Occipital lobe (tissue), 2 donors: Measurements from ENCODE around the gene ANO6. TPM values are rescaled to one million over a fixed set of nuclear protein-coding genes. Genes with fewer than 3 reads are reported as not detected.
"Not testable (repeated sequence)": the region's sequence is repeated elsewhere in the genome, so short reads cannot be mapped to it uniquely, and the experiment has no call there.

Experiments used
- DNase-seq: peaks from one replicate; lab custom pipeline; 2025; lab: John Stamatoyannopoulos, UW
- total RNA-seq: library from RNA; depleted of rRNA; stranded (reverse); fragments of >200 nt; gene quantifications from one replicate; pipeline ENCODE4 v1.2.3, GENCODE V29; 2014

Gene ANO6
- total RNA-seq, 1 donor from 2014 or later, result 15.3 TPM

- DNase-seq, result no peak
These were observed 2.8 kb upstream of the ANO6 start for GRCh38 chr12:45213107-45213506.

DNA sequence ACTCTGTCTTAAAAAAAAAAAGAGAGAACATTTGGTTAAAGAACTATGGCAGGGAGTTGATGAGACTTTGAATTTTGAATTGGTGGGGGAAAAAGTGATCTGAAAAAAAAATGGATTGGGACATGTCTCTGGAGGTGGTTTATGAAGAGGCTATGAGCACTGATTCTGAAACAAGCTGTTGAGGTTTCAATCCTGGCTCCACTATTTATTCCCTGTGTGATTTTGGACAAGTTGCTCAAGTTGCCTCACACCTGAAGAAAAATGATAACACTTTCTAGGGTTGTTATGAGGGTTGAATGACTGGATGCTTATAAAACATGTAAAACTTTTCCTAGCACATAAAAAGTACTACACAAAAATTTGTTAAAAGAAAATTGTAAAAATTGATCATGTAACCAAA lies 1.8 kb upstream of the ANO6 start:
- DNase-seq, result no peak

- DNase-seq, result no peak
These were observed 1.0 kb upstream of the ANO6 start for GRCh38 chr12:45214749-45215418.

GRCh38 chr12:45216230-45216982 lies 511 bp downstream of the ANO6 start:
- DNase-seq, result peak; percentile 62

- DNase-seq, result no peak
These were observed 1.1 kb downstream of the ANO6 start for GRCh38 chr12:45216983-45217485.

DNA sequence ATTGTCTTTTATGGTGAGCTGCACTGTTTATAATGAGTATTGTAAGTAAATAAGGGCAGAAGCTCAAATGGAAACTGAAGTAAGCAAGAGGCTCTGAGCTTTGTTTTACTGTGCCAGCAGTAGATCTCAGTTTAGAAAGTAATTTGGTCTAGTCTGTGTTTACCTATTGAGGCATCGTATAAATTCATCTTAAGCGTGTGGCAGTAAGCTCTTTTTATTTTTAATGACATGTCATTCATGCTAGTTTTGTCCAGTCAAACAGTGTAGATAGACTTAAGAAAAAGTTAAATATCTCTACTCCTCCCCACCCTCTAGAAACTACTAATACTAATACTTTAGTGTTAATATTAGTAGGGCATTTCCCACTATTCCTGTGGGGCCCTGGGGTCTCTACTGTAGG lies 2.0 kb downstream of the ANO6 start:
- DNase-seq, result no peak

DNA sequence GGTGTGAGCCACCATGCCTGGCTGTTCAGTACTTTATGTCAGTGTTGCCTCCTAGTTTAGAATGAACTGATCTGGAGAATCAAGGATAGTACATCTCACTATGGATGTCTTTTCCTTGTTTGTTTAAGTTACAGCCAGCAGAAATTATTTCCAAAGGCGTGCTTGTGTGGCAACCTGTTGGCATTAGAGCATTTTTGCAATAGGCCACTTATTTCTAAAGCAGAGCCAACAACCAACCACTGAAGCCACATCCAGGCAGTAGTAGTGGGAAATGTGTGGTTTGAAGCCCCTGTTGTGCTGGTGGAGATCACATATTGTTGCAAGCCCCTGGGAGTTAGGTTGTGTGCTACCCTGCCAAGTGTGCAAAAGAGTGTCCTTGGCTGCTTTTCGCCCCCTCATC lies 3.7 kb downstream of the ANO6 start:
- DNase-seq, result no peak

- no peak for DNase-seq
These were observed 4.6 kb downstream of the ANO6 start for GRCh38 chr12:45220363-45220931.

DNA sequence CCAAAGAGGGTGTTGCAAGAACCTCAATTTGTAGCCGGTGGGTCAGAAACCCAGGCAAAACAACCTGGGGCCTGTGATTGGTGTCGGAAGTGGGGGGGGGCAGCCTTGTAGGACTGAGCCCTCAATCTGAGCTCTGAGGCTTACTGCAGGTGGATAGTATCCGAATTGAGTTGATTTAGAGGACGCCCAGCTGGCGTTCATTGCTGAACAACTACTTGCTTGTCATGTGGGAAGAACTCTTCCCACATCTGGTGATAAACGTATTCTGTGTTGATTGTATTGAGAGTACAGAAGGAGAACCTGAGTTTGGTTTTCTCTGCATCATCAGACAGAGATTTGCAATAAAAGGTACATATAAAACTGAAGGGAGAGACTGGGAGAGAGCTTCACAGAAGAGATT lies 5.1 kb downstream of the ANO6 start:
- no peak for DNase-seq

GRCh38 chr12:45223868-45224267 lies 8.0 kb downstream of the ANO6 start:
- DNase-seq, result no peak

DNA sequence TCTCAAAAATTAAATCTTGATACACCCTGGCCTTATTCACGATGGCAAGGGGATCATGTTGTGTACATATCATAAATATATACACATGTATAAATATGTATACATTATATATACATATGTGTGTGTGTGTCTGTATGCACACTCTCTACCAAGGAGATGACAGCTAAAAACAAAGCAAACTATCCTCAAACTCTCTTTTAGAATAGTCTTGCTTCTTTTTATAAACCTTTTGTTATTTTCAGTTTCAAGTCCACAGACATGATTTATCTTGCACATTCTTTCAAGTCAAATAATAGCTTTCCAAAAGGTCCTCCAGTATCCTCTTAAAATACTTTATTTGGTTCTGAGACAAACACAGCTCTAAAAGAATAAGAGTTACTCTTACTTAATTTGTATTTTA lies 8.4 kb downstream of the ANO6 start:
- no peak for DNase-seq

GRCh38 chr12:45226021-45226420 lies 10.1 kb downstream of the ANO6 start:
- DNase-seq, result no peak

- no peak for DNase-seq
These were observed 11.6 kb downstream of the ANO6 start for GRCh38 chr12:45227316-45228067.

- DNase-seq, result no peak
These were observed 15.7 kb downstream of the ANO6 start for GRCh38 chr12:45231515-45232145.

- no peak for DNase-seq
These were observed 16.4 kb downstream of the ANO6 start for GRCh38 chr12:45232146-45232755.

GRCh38 chr12:45232756-45233372 lies 17.0 kb downstream of the ANO6 start:
- DNase-seq, result peak; percentile 48

- DNase-seq, result peak; percentile 10
These were observed 18.4 kb downstream of the ANO6 start for GRCh38 chr12:45234139-45234865.

- DNase-seq, result no peak
These were observed 19.5 kb downstream of the ANO6 start for GRCh38 chr12:45235087-45236025.

DNA sequence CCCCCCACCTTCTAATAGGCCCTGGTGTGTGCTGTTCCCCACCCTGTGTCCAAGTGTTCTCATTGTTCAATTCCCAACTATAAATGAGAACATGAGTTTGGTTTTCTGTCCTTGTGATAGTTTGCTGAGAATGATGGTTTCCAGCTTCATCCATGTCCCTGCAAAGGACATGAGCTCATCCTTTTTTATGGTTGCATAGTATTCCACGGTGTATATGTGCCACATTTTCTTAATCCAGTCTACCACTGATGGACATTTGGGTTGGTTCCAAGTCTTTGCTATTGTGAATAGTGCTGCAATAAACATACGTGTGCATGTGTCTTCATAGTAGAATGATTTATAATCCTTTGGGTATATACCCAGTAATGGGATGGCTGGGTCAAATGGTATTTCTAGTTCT lies 20.5 kb downstream of the ANO6 start:
- not testable (repeated sequence) for DNase-seq
